ENCODE results near the gene REPIN1. TPM values are rescaled to one million over a fixed set of nuclear protein-coding genes. Genes with fewer than 3 reads are reported as not detected.

The REPIN1 gene
- total and polyA plus RNA-seq, 9 of the 15 experiments (the other 6 are each of a cell fraction or from before 2014, with no cell fraction given): 8.1 to 283 (median 94.3) TPM

GRCh38 chr7:150420987-150421674, 52.5 kb downstream of the REPIN1 start (continued):
- TF ChIP-seq ATF4 (CRISPR knock-in tag; IDR thresholded peaks at IDR 0.05) (peak; percentile 13; the same call in 1 of the 2 replicates), GMEB1 (CRISPR knock-in tag; IDR thresholded peaks at IDR 0.05) (no peak), FOXA3 (CRISPR knock-in tag; conservative IDR thresholded peaks at IDR 0.05 in 1 of 2, IDR thresholded peaks at IDR 0.05 in 1 of 2) (no peak), HOMEZ (CRISPR knock-in tag; IDR thresholded peaks at IDR 0.05) (no peak), ZFP1 (CRISPR knock-in tag; IDR thresholded peaks at IDR 0.05) (no peak), FOXJ2 (tag; IDR thresholded peaks at IDR 0.05) (no peak), ZNF699 (CRISPR knock-in tag; IDR thresholded peaks at IDR 0.05; ENCODE audit: insufficient replicate concordance) (no peak), MCM5 (IDR thresholded peaks at IDR 0.05; ENCODE audit: low read depth) (no peak), TARDBP (IDR thresholded peaks at IDR 0.05) (no peak), FOSL1 (tag; conservative IDR thresholded peaks at IDR 0.05) (no peak; the same call in 1 of the 2 replicates), TEAD2 (tag; IDR thresholded peaks at IDR 0.05) (no peak), NBN (IDR thresholded peaks at IDR 0.05; ENCODE audit: low read depth) (peak; percentile 47; the same call in 1 of the 2 replicates), NFIC (IDR thresholded peaks at IDR 0.05) (no peak), JUNB (CRISPR knock-in tag; conservative IDR thresholded peaks at IDR 0.05) (no peak), ZNF184 (CRISPR knock-in tag; IDR thresholded peaks at IDR 0.05) (no peak), AFF1 (IDR thresholded peaks at IDR 0.05; ENCODE audit: low read depth in 1 of 2, partially characterized antibody in 2 of 2) (peak in 1 of 2 experiments; percentile 17), HIVEP1 (CRISPR knock-in tag; IDR thresholded peaks at IDR 0.05) (peak; percentile 78; the same call in 1 of the 2 replicates), ZNF277 (CRISPR knock-in tag; IDR thresholded peaks at IDR 0.05; ENCODE audit: borderline replicate concordance) (no peak), SRF (CRISPR knock-in tag; IDR thresholded peaks at IDR 0.05) (no peak)

Data from K562 (cell line).